HCT116 (cell line): Measurements from ENCODE around the gene OPN4. TPM values are rescaled to one million over a fixed set of nuclear protein-coding genes. Genes with fewer than 3 reads are reported as not detected.

ENCODE experiments used
- ATAC-seq: fragments of 200-7000 bp; cut with Tn5 transposase; 2 replicates; pipeline ENCODE4 v1.9.1; 2020; ENCODE audit warnings: mild to moderate bottlenecking, moderate library complexity
- BruUV-seq: library from RNA; stranded (reverse); fragments of 400-500 nt; replicated peaks from 2 replicates; lab custom pipeline; 2021; lab: Mats Ljungman, UMichigan
- CTCF ChIA-PET: fragments of 300-600 bp; sonication (Branson Sonifier 250); formaldehyde crosslinking; loops from one replicate; lab custom pipeline; 2021; ENCODE audit warnings: antibody characterized with exemption; lab: Charles Lee
- POLR2A ChIA-PET: fragments of 300-600, 350-600 bp; sonication (Branson Sonifier 250); formaldehyde crosslinking; loops from one replicate; lab custom pipeline; 2021; ENCODE audit warnings: antibody characterized with exemption; lab: Charles Lee
- RAD21 ChIA-PET, 2 experiments: fragments of 300-600 bp; sonication (Branson Sonifier 250); formaldehyde crosslinking; loops; one replicate each; lab custom pipeline; 2023; ENCODE audit warnings: low total read pairs in 2 of 2; ENCODE audit not compliant: uncharacterized antibody in 2 of 2, unreplicated experiment in 2 of 2, low non-redundant PET in 1 of 2; lab: Charles Lee
- DNase-seq: peaks from one replicate; pipeline ENCODE4 v3.0.0-alpha.2; 2010; ENCODE audit warnings: low read depth, low spot score
- H2AFZ ChIP-seq: fragments of 200-600 bp; shearing (Covaris generic), sonication (generic); 2 replicates; pipeline ENCODE4 v1.6.1; 2017; ENCODE audit warnings: low read depth, mixed run types, mixed read lengths, antibody characterized with exemption, low read length; ENCODE audit not compliant: poor library complexity, severe bottlenecking
- H3K27ac ChIP-seq: 2 replicates; pipeline ENCODE4 v1.5.1; 2012; ENCODE audit warnings: low read depth, low read length
- H3K27me3 ChIP-seq: fragments of 200-600 bp; sonication (generic); 2 replicates; pipeline ENCODE4 v1.6.1; 2016; ENCODE audit warnings: mixed run types, low read length, mixed read lengths; ENCODE audit not compliant: insufficient read depth
- H3K36me3 ChIP-seq, 2 experiments: fragments of 200-500 bp in 1 of 2; fragments of 200-600 bp in 1 of 2; sonication (Bioruptor generic) in 1 of 2; sonication (generic) in 1 of 2; 2 replicates each; pipeline versions ENCODE4 v1.5.1 to v1.6.1; 2014 to 2016; ENCODE audit warnings: low read length in 2 of 2, inconsistent platforms in 1 of 2, mixed read lengths in 1 of 2, mixed run types in 1 of 2; ENCODE audit not compliant: insufficient read depth in 2 of 2, control insufficient read depth in 1 of 2
- H3K4me1 ChIP-seq, 2 experiments: fragments of 200-600 bp in 1 of 2; sonication (generic) in 1 of 2; 2 replicates each; pipeline versions ENCODE4 v1.5.1 to v1.6.1; 2012 to 2017; ENCODE audit warnings: low read length in 2 of 2, inconsistent platforms in 1 of 2, mild to moderate bottlenecking in 1 of 2, mixed read lengths in 1 of 2, mixed run types in 1 of 2, moderate library complexity in 1 of 2; ENCODE audit not compliant: insufficient read depth in 2 of 2, control insufficient read depth in 1 of 2
- H3K4me2 ChIP-seq: fragments of 200-600 bp; sonication (generic); 2 replicates; pipeline ENCODE4 v1.6.1; 2017; ENCODE audit warnings: mixed run types, low read length, mixed read lengths
- H3K4me3 ChIP-seq, 2 experiments: fragments of 200-600 bp in 1 of 2; sonication (generic) in 1 of 2; replicated peaks in 1 of 2; 2 replicates each; pipeline ENCODE4 v1.5.1; 2011 to 2016; ENCODE audit warnings: low read length in 2 of 2, control low read depth in 1 of 2, low read depth in 1 of 2, mild to moderate bottlenecking in 1 of 2, mixed read lengths in 1 of 2, mixed run types in 1 of 2
- H3K79me2 ChIP-seq: fragments of 200-600 bp; sonication (generic); 2 replicates; pipeline ENCODE4 v1.6.1; 2017; ENCODE audit warnings: mild to moderate bottlenecking, mixed run types, low read length, moderate library complexity, mixed read lengths; ENCODE audit not compliant: insufficient read depth
- H3K9ac ChIP-seq: fragments of 200-600 bp; sonication (generic); 2 replicates; pipeline ENCODE4 v1.6.1; 2016; ENCODE audit warnings: low read length, mixed read lengths
- H3K9me2 ChIP-seq: fragments of 200-600 bp; sonication (generic), shearing (Covaris generic); 2 replicates; pipeline ENCODE4 v1.6.1; 2017; ENCODE audit warnings: mixed run types, mild to moderate bottlenecking, moderate library complexity; ENCODE audit not compliant: insufficient read depth
- H3K9me3 ChIP-seq, 2 experiments: fragments of 200-500 bp in 1 of 2; fragments of 200-600 bp in 1 of 2; sonication (Bioruptor generic) in 1 of 2; sonication (generic) in 1 of 2; 2 replicates each; pipeline ENCODE4 v1.6.1; 2014 to 2017; ENCODE audit warnings: low read length in 2 of 2, mixed read lengths in 2 of 2, inconsistent platforms in 1 of 2, low read depth in 1 of 2, mild to moderate bottlenecking in 1 of 2, mixed run types in 1 of 2, moderate library complexity in 1 of 2; ENCODE audit not compliant: control insufficient read depth in 1 of 2, insufficient read depth in 1 of 2
- H4K20me1 ChIP-seq: fragments of 200-600 bp; sonication (generic), shearing (Covaris generic); 2 replicates; pipeline ENCODE4 v1.6.1; 2017; ENCODE audit warnings: mixed run types, mild to moderate bottlenecking, moderate library complexity; ENCODE audit not compliant: insufficient read depth
- CBX3 ChIP-seq: IDR thresholded peaks from 2 replicates; pipeline ENCODE4 v1.6.1; 2012; ENCODE audit warnings: low read depth
- SIN3A ChIP-seq: IDR thresholded peaks from 2 replicates; pipeline ENCODE4 v1.6.1; 2012; ENCODE audit warnings: low read depth
- SP1 ChIP-seq: IDR thresholded peaks from 2 replicates; pipeline ENCODE4 v1.6.1; 2012; ENCODE audit warnings: low read depth
- SRF ChIP-seq: IDR thresholded peaks from 2 replicates; pipeline ENCODE4 v1.6.1; 2012; ENCODE audit warnings: low read depth
- TCF7L2 ChIP-seq: IDR thresholded peaks from 2 replicates; pipeline ENCODE4 v1.7.0; 2011; ENCODE audit warnings: borderline replicate concordance, inconsistent platforms; ENCODE audit not compliant: insufficient read depth, insufficient read length; ENCODE audit errors: extremely low read depth
- ZBTB33 ChIP-seq: IDR thresholded peaks from 2 replicates; pipeline ENCODE4 v1.6.1; 2011; ENCODE audit warnings: mild to moderate bottlenecking, low read length, moderate library complexity; ENCODE audit not compliant: insufficient replicate concordance; ENCODE audit errors: extremely low read depth
- intact Hi-C: fragments of 100-400 bp; cut with micrococcal nuclease; formaldehyde crosslinking; loops from 2 replicates; pipeline ENCODE4 v1.10.0; 2022
- total RNA-seq: library from RNA; stranded (reverse); gene quantifications from one replicate; pipeline ENCODE4 v1.2.1, GENCODE V29; 2021; ENCODE audit not compliant: unreplicated experiment

OPN4 gene
- total RNA-seq, 1 experiment from 2014 or later = not detected

- Histone ChIP-seq H3K79me2 (no peaks in the 10 kb centered on the region), H2AFZ (peak within 1 kb of the TSS; percentile 21), H3K9me2 (no peaks in the 10 kb centered on the region), H3K4me1 (peaks cover 9 to 26% of the 10 kb centered on the region in 2 experiments), H3K27me3 (no peaks in the 10 kb centered on the region), H3K9ac (no peak within 1 kb of the TSS), H3K36me3 (no peaks in the 10 kb centered on the region), H3K4me3 (no peak within 1 kb of the TSS), H3K27ac (no peak within 1 kb of the TSS; the same call in 1 of the 2 replicates), H3K4me2 (peak within 1 kb of the TSS; percentile 54), H3K9me3 (no peaks in the 10 kb centered on the region), H4K20me1 (no peaks in the 10 kb centered on the region)
- intact Hi-C loops = no loop called here
- ATAC-seq = peak; percentile 83
- RAD21 ChIA-PET = no interaction called here
- POLR2A ChIA-PET = no interaction called here
- no peak for TF ChIP-seq SP1
- TF ChIP-seq SRF = peak; percentile 98
- no TSS peak for BruUV-seq
- no peak for DNase-seq
- CTCF ChIA-PET = no interaction called here
Observed at GRCh38 chr10:86668297-86669165, 14.2 kb downstream of the OPN4 start, which contains the start of gene LDB3. Gene LDB3, plus strand, starts transcription at chr10:86668511. Its CDS starts 181 bp downstream, at chr10:86668692.

GRCh38 chr10:86670290-86670811 is 16.0 kb downstream of the OPN4 start:
- intact Hi-C loops = no loop called here
- BruUV-seq = no TSS peak
- Histone ChIP-seq H3K4me1 (peaks cover 9 to 33% of the 10 kb centered on the region in 2 experiments), H2AFZ (no peak overlapping the region), H3K9me3 (no peaks in the 10 kb centered on the region), H3K27me3 (no peaks in the 10 kb centered on the region), H3K27ac (no peak overlapping the region), H3K9ac (no peak overlapping the region), H4K20me1 (no peaks in the 10 kb centered on the region), H3K4me2 (no peak overlapping the region), H3K9me2 (no peaks in the 10 kb centered on the region), H3K4me3 (no peak overlapping the region), H3K36me3 (no peaks in the 10 kb centered on the region), H3K79me2 (no peaks in the 10 kb centered on the region)
- TF ChIP-seq TCF7L2 (no peak), CBX3 (no peak), ZBTB33 (no peak), SRF (no peak), SIN3A (no peak)
- POLR2A ChIA-PET = no interaction called here
- no peak for ATAC-seq
- CTCF ChIA-PET = no interaction called here
- no peak for DNase-seq
- RAD21 ChIA-PET = no interaction called here
